ENCODE results near the gene SLC6A20.

The SLC6A20 gene, protein sequence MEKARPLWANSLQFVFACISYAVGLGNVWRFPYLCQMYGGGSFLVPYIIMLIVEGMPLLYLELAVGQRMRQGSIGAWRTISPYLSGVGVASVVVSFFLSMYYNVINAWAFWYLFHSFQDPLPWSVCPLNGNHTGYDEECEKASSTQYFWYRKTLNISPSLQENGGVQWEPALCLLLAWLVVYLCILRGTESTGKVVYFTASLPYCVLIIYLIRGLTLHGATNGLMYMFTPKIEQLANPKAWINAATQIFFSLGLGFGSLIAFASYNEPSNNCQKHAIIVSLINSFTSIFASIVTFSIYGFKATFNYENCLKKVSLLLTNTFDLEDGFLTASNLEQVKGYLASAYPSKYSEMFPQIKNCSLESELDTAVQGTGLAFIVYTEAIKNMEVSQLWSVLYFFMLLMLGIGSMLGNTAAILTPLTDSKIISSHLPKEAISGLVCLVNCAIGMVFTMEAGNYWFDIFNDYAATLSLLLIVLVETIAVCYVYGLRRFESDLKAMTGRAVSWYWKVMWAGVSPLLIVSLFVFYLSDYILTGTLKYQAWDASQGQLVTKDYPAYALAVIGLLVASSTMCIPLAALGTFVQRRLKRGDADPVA

DNA sequence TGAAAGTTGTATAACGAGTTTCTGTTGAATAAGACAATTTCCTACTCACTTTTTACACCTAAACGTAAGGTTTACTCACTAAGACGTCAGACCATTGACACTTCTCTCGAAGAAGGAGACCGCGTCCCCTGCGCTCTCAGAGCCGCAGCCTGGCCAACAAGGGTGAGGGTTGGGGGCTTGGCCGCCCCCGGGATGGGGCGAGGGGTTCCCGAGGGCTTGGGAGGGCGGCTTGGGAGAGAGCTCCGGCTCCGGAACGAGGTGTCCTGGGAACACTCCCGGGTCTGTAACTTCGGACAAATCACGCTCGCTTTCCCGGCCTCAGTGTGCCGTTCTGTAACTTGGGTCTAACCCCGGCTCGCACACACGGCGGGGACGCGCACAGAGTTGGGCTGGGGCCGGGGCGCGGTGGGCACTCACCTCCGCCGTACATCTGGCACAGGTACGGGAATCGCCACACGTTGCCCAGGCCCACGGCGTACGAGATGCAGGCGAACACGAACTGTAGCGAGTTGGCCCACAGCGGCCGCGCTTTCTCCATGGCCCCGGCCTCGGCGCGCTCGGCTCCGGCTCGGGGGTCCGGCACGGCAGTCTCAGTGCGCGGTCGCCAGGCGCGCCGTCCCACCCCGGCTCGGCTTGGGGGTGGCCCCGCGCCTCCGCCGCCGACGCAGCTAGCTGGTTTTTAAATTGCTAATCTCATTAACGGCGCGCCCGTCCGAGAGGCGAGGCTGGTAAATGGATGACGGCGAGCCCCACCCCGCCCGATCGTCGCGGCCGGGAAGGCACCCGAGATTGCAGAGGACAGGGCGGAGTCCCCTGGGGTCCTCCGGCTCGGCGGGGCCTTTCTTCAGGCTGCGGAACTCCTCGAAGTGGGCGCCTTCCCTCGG, at the start of gene SLC6A20:
Gene SLC6A20 (minus strand): TSS at position 655 of the 884 bp plus-strand sequence. CDS start 117 bp downstream, at position 538.
- TF ChIP-seq JUND (IDR thresholded peaks at IDR 0.05; ENCODE audit: low read depth): no peak
- in situ Hi-C loops (cut with HindIII; ENCODE audit: low pct_unique_long_range_greater_than_20kb, low sequenced_read_pairs): no loop called here
- no peak for DNase-seq (ENCODE audit: low read depth in 1 of 2, low spot score in 1 of 2)

DNA sequence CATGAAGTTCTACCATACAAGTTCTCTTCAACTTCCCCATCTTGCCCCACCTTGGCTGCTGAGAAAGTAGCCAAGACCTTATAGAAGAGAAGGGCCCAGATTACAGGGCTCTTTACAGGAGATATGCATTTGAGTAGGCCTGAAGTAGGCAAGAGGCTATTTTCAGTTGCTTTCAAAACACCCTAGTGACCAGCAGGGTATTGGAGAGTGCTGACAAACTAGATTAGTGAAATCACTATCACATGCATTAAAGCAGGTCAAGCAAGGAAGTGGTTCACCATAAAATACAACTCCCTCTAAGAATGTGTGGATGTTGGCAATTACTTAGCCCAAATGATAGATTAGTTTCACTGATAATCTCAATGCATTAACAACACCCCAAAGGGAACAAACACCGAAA, 48.3 kb upstream of the SLC6A20 start:
- in situ Hi-C loops (cut with HindIII; ENCODE audit: low pct_unique_long_range_greater_than_20kb, low sequenced_read_pairs): no loop called here
- DNase-seq (ENCODE audit: low read depth in 1 of 2, low spot score in 1 of 2): no peak
- TF ChIP-seq JUND (IDR thresholded peaks at IDR 0.05; ENCODE audit: low read depth): no peak

DNA sequence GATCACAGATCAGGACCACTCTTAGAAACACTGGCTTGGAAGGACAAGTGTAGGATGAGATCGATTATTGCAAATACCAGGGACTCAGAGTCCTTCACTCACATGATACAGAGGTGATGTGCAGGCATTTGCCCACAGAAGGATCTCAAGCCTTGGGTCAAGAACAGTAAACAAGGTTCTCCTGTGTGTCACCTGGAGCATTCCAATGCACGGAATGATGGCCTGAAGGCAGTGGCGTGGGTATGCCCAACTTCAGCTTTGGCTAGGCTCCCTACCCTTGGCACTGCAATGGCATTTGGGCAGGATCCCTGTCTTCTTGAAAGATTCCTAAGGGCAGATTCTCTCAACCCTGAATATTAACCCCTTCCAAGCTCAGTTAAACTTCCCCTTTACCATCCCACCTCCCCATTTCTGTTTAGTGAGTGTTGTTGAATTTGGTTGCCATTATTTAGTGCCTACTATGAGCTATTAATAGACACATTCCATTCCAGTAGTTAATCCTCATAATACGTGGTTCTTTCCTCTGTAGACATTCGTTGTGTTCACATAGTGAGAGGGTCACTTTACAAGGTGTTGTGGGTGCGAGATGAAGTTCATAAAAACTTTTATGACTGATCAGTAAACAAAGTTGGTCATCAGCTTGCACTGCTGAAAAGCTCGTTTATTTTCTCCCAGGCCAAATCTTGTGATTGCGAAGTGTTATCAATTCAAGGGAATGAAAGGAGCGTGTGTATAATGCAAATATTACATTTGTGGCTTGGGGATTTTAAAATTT, 46.7 kb upstream of the SLC6A20 start:
- in situ Hi-C loops (cut with HindIII; ENCODE audit: low pct_unique_long_range_greater_than_20kb, low sequenced_read_pairs): no loop called here
- no peak for TF ChIP-seq JUND (IDR thresholded peaks at IDR 0.05; ENCODE audit: low read depth)
- DNase-seq (ENCODE audit: low read depth in 1 of 2, low spot score in 1 of 2): peak in 1 of 2 experiments; percentile 12

DNA sequence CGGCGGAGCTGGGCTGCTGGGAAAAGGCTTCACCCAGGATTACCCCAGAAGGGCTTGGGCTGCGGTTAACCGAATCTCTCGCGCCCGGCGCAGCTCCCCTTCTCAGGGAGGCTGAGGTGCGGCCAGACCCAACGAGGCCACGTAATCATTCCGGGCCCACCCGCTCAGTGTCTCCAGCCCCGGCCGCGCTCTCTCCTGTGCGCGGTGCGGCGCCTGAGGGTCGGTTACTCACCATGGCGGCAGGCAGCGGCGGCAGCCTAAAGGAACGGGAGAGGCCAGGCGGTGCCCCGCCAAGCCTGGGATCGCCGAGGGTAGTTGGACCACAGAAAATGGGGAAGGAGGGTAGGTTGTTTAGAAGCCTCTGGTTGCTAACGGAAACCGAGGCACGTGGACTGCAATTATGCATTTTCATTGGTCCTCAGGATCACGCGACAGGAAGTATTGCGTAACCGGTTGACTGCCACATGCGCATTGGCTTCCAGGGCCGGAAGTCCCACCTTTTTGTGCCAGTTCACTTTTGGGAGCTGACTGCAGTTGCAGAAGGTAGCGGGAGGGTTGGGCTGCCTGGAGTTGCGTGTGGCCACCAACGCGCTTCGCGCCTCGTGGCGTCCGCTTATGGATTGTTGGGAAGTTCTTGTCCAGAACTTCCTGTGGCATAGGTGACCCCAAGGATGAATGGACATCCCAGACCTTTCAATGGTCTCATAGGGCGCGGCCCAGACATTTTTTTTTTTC, 45.6 kb upstream of the SLC6A20 start, which contains the start of gene LZTFL1:
Gene LZTFL1 (minus strand): TSS at position 363 of the 735 bp plus-strand sequence. CDS start 128 bp downstream, at position 235.
- in situ Hi-C loops (cut with HindIII; ENCODE audit: low pct_unique_long_range_greater_than_20kb, low sequenced_read_pairs): no loop called here
- DNase-seq (ENCODE audit: low read depth in 1 of 2, low spot score in 1 of 2): peak; percentile 87 to 98
- no peak for TF ChIP-seq JUND (IDR thresholded peaks at IDR 0.05; ENCODE audit: low read depth)

DNA sequence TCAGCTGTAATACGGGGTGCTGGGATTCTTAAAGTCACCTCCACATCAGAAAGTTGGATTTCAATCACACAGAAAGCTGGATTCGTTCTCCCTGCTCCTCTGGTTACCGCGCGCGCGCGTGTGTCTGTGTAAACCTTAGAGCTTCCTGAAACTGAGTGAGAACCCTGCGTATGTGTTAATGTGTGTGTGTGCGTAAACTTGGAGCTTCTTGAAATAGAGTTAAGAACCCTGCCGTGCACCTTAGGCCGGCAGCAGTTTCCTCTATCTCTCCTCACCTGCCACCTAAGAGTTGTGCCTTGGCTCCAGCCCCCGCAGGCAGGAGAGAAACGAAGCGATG, 45.1 kb upstream of the SLC6A20 start:
- in situ Hi-C loops (cut with HindIII; ENCODE audit: low pct_unique_long_range_greater_than_20kb, low sequenced_read_pairs): no loop called here
- peak in 1 of 2 experiments; percentile 27 for DNase-seq (ENCODE audit: low read depth in 1 of 2, low spot score in 1 of 2)
- TF ChIP-seq JUND (IDR thresholded peaks at IDR 0.05; ENCODE audit: low read depth): no peak

DNA sequence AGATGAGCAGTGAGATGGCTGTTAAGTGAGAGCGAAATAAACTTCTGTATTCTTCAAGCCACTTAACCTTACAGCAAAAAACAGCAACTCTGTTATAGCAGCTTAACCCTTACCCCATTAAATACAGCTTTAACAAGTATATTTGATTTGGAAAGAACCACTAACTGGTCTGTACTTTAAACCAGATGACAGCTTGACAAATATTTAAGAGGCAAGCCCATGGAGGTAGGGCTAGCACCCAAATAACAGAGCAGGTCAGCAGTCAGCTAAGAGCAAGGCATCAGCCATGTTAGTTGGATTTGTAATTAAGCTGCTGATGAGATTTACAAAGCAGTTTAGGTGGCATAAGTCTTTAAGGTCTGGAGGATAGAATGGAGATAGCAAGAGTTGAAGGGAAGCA, 42.1 kb upstream of the SLC6A20 start:
- in situ Hi-C loops (cut with HindIII; ENCODE audit: low pct_unique_long_range_greater_than_20kb, low sequenced_read_pairs): no loop called here
- no peak for TF ChIP-seq JUND (IDR thresholded peaks at IDR 0.05; ENCODE audit: low read depth)
- no peak for DNase-seq (ENCODE audit: low read depth in 1 of 2, low spot score in 1 of 2)

DNA sequence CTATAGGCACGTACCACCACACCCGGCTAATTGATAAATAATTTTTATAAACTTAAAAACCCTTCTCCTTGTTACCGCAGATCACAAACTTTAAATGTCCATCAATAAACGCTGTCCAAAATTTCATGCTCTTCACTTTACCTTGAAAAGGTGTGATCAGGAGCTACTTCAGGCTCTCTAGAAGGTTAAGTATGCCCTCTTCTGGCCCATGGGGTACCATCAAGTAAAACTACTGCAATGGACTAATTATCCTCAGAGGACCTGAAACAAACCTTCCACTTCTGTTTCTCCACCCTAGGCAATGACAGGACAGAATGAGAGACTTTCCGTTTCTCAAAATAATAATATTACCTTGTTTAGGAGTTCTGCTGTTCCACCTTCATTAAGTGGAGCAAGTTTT, 36.4 kb upstream of the SLC6A20 start:
- in situ Hi-C loops (cut with HindIII; ENCODE audit: low pct_unique_long_range_greater_than_20kb, low sequenced_read_pairs): no loop called here
- TF ChIP-seq JUND (IDR thresholded peaks at IDR 0.05; ENCODE audit: low read depth): no peak
- DNase-seq (ENCODE audit: low read depth in 1 of 2, low spot score in 1 of 2): peak; percentile 18 to 71

DNA sequence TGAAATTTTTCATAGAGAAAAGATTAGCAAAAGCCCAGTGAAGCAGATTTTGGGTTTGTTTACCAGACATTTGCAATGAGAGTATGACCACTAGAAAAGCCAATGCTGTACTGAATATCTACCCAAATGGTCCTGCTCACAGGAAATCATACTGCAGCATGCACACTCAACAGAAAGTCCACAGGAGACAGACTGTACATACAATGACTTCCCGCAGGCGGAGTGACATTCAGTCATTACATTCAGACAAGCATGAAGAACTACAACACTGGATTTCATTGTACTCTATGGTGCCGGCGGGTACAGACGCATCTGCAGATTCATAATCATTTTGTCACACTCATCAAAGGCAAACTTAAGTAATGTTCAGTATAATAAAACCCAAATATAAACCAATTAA, 33.8 kb upstream of the SLC6A20 start:
- no peak for TF ChIP-seq JUND (IDR thresholded peaks at IDR 0.05; ENCODE audit: low read depth)
- in situ Hi-C loops (cut with HindIII; ENCODE audit: low pct_unique_long_range_greater_than_20kb, low sequenced_read_pairs): no loop called here
- DNase-seq (ENCODE audit: low read depth in 1 of 2, low spot score in 1 of 2): no peak

DNA sequence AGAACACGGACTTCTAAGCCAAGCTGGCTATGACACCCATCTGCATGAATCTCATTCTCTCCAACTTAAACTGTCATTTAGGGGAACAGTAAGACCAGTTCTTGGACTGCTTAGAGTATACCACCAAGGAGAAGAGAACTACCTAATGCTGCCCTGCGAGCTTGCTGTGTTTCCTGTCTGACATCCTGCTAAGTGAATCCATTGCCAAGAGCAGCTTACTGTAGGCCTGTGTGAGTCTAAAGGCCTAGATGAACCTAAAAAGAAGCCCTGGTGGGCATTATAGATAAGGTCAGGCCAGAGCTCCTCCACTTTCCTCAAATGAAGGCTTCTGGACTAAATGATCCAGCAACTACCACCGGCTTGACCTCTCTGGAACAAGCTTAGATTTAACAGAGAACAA, 30.6 kb upstream of the SLC6A20 start:
- in situ Hi-C loops (cut with HindIII; ENCODE audit: low pct_unique_long_range_greater_than_20kb, low sequenced_read_pairs): no loop called here
- TF ChIP-seq JUND (IDR thresholded peaks at IDR 0.05; ENCODE audit: low read depth): no peak
- no peak for DNase-seq (ENCODE audit: low read depth in 1 of 2, low spot score in 1 of 2)

DNA sequence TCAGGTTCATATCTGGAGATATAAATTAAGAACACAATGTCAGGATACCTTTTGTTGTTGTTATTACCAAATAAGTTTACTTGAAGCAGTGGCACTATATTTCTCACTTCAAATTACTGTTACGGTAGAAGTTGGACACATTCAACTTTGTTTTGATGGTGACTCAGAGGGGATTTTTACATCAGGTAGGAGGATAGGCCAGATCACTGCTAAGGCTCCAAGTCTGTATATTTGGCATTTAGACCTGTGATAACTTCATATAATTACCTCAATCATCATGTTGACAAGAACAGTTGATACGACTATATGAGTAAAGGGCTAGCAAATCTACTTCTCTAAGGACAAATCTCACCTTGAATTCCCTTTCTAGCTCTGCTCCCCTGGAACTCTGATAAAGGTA, 30.0 kb upstream of the SLC6A20 start:
- no peak for TF ChIP-seq JUND (IDR thresholded peaks at IDR 0.05; ENCODE audit: low read depth)
- in situ Hi-C loops (cut with HindIII; ENCODE audit: low pct_unique_long_range_greater_than_20kb, low sequenced_read_pairs): no loop called here
- DNase-seq (ENCODE audit: low read depth in 1 of 2, low spot score in 1 of 2): no peak

DNA sequence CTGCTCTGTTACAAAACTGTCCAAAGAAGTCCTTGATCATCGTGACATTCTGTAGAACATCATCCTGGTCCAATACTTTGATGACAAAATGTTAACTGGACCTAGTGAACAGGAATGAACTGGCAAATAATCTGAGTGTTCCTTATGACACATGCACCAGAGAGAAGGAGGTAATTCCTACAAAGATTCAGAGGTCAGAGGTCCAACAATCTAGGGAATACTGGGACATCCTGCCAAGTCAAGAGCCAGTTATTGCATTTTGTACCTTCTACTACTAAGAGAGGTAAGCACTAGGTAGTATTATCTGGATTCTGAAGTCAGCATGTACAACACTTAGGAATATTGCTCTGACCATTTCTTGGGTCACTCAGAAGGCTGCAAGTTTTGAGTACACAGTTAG, 24.8 kb upstream of the SLC6A20 start:
- TF ChIP-seq JUND (IDR thresholded peaks at IDR 0.05; ENCODE audit: low read depth): no peak
- DNase-seq (ENCODE audit: low read depth in 1 of 2, low spot score in 1 of 2): no peak
- in situ Hi-C loops (cut with HindIII; ENCODE audit: low pct_unique_long_range_greater_than_20kb, low sequenced_read_pairs): no loop called here

All from T47D (cell line).